ENCODE results near the gene TENM4. TPM values are rescaled to one million over a fixed set of nuclear protein-coding genes. Genes with fewer than 3 reads are reported as not detected.

The TENM4 gene
- total RNA-seq, 2 experiments from 2014 or later = not detected

GRCh38 chr11:79273781-79274180 is 167.0 kb downstream of the TENM4 start:
- POLR2A ChIA-PET = interaction anchor here (0.6 kb wide), 1 partner anchor 233 kb away, joined by 3 read pairs; no protein-coding TSS in a partner anchor
- Mint-ChIP-seq H3K9me3 (no peaks in the 10 kb centered on the region), H3K27me3 (peaks cover 2% of the 10 kb centered on the region), H3K4me3 (no peak overlapping the region), H3K4me1 (ENCODE audit: low read depth) (no peaks in the 10 kb centered on the region), H3K27ac (no peak overlapping the region), H3K36me3 (ENCODE audit: low read depth) (no peaks in the 10 kb centered on the region)
- ATAC-seq (no peak), DNase-seq (no peak)
- CTCF ChIA-PET = no interaction called here
- intact Hi-C loops (cut with micrococcal nuclease) = no loop called here
- TF ChIP-seq, protein P1, sequence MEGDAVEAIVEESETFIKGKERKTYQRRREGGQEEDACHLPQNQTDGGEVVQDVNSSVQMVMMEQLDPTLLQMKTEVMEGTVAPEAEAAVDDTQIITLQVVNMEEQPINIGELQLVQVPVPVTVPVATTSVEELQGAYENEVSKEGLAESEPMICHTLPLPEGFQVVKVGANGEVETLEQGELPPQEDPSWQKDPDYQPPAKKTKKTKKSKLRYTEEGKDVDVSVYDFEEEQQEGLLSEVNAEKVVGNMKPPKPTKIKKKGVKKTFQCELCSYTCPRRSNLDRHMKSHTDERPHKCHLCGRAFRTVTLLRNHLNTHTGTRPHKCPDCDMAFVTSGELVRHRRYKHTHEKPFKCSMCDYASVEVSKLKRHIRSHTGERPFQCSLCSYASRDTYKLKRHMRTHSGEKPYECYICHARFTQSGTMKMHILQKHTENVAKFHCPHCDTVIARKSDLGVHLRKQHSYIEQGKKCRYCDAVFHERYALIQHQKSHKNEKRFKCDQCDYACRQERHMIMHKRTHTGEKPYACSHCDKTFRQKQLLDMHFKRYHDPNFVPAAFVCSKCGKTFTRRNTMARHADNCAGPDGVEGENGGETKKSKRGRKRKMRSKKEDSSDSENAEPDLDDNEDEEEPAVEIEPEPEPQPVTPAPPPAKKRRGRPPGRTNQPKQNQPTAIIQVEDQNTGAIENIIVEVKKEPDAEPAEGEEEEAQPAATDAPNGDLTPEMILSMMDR (IDR thresholded peaks at IDR 0.05) = no peak

- Mint-ChIP-seq H3K4me3 (no peak overlapping the region), H3K27me3 (peaks cover 2% of the 10 kb centered on the region), H3K36me3 (ENCODE audit: low read depth) (no peaks in the 10 kb centered on the region), H3K4me1 (ENCODE audit: low read depth) (no peaks in the 10 kb centered on the region), H3K9me3 (no peaks in the 10 kb centered on the region), H3K27ac (no peak overlapping the region)
- ATAC-seq (no peak), DNase-seq (no peak)
- POLR2A ChIA-PET = no interaction called here
- intact Hi-C loops (cut with micrococcal nuclease) = no loop called here
- CTCF ChIA-PET = no interaction called here
- TF ChIP-seq, protein P1 (IDR thresholded peaks at IDR 0.05) = no peak
Measured at GRCh38 chr11:79269611-79270307, 171.1 kb downstream of the TENM4 start.

DNA sequence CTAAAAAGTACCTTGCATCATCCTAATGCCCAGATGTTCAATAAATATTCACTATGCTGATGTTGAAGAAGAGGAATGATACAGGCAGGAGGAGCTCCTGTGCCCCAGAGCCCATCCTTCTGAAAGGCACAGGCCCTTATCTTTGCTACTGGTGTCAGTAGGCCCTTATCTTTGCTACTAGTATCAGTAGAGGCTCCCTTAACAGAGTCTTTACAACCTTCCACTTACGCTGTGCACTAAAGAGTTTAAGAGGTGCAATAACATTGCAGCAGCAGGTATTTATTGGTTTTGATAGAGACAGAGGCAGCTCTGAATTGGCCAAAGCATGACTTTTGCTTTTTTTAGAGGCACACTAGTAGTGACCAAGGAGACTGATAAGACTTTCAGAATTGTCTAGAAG is 174.4 kb downstream of the TENM4 start:
- no peak for ATAC-seq

GRCh38 chr11:79265756-79266322 is 175.0 kb downstream of the TENM4 start:
- H3K9me3 Mint-ChIP-seq = no peaks in the 10 kb centered on the region
- DNase-seq (no peak), ATAC-seq (no peak)
- POLR2A ChIA-PET = no interaction called here
- intact Hi-C loops (cut with micrococcal nuclease) = no loop called here
- CTCF ChIA-PET = no interaction called here
- H3K4me3 Mint-ChIP-seq = no peak overlapping the region
- TF ChIP-seq, protein P1 (IDR thresholded peaks at IDR 0.05) = no peak
- H3K27ac Mint-ChIP-seq = no peak overlapping the region
- peaks cover 2% of the 10 kb centered on the region for H3K27me3 Mint-ChIP-seq
- no peaks in the 10 kb centered on the region for H3K36me3 Mint-ChIP-seq (ENCODE audit: low read depth)
- no peaks in the 10 kb centered on the region for H3K4me1 Mint-ChIP-seq (ENCODE audit: low read depth)

More for the DNA sequence above, 174.4 kb downstream of the TENM4 start:
- intact Hi-C loops (cut with micrococcal nuclease) = no loop called here
- POLR2A ChIA-PET = no interaction called here
- DNase-seq = no peak
- Mint-ChIP-seq H3K36me3 (ENCODE audit: low read depth) (no peaks in the 10 kb centered on the region), H3K27ac (no peak overlapping the region), H3K4me3 (no peak overlapping the region), H3K4me1 (ENCODE audit: low read depth) (no peaks in the 10 kb centered on the region), H3K9me3 (no peaks in the 10 kb centered on the region), H3K27me3 (peaks cover 2% of the 10 kb centered on the region)
- CTCF ChIA-PET = no interaction called here
- TF ChIP-seq, protein P1 (IDR thresholded peaks at IDR 0.05) = no peak

- no peak for ATAC-seq
- Mint-ChIP-seq H3K27me3 (no peaks in the 10 kb centered on the region), H3K36me3 (ENCODE audit: low read depth) (no peaks in the 10 kb centered on the region), H3K4me1 (ENCODE audit: low read depth) (no peaks in the 10 kb centered on the region), H3K9me3 (no peaks in the 10 kb centered on the region), H3K27ac (no peak overlapping the region), H3K4me3 (no peak overlapping the region)
- TF ChIP-seq, protein P1 (IDR thresholded peaks at IDR 0.05) = no peak
- intact Hi-C loops (cut with micrococcal nuclease) = no loop called here
- POLR2A ChIA-PET = no interaction called here
- CTCF ChIA-PET = no interaction called here
- no peak for DNase-seq
Measured at GRCh38 chr11:79264284-79264683, 176.5 kb downstream of the TENM4 start.

Measured in activated CD8-positive, alpha-beta T cell treated with anti-CD3 and anti-CD28 coated beads for 36 hours (primary cell).